GM18526 (cell line): Measurements from ENCODE around the gene ADAM15.

Experiments
- POLR2A ChIP-seq: IDR thresholded peaks from 3 replicates; pipeline ENCODE4 v1.6.1; 2011; ENCODE audit not compliant: insufficient read length; ENCODE audit errors: extremely low read depth

The ADAM15 gene

GRCh38 chr1:155019377-155020245 is 31.5 kb upstream of the ADAM15 start:
- no peak for TF ChIP-seq POLR2A

GRCh38 chr1:155022136-155022926 is 28.8 kb upstream of the ADAM15 start:
- TF ChIP-seq POLR2A = no peak

GRCh38 chr1:155022927-155023236 is 28.2 kb upstream of the ADAM15 start:
- TF ChIP-seq POLR2A = no peak

- no peak for TF ChIP-seq POLR2A
Observed at GRCh38 chr1:155023627-155024026, 27.5 kb upstream of the ADAM15 start.

- no peak for TF ChIP-seq POLR2A
Observed at GRCh38 chr1:155024315-155024714, 26.8 kb upstream of the ADAM15 start.

GRCh38 chr1:155026154-155026553 is 25.0 kb upstream of the ADAM15 start:
- TF ChIP-seq POLR2A = no peak

GRCh38 chr1:155026588-155026987 is 24.5 kb upstream of the ADAM15 start:
- no peak for TF ChIP-seq POLR2A

GRCh38 chr1:155029513-155030242 is 21.4 kb upstream of the ADAM15 start:
- no peak for TF ChIP-seq POLR2A

GRCh38 chr1:155030243-155030795 is 20.8 kb upstream of the ADAM15 start:
- no peak for TF ChIP-seq POLR2A

- no peak for TF ChIP-seq POLR2A
Observed at GRCh38 chr1:155030899-155031298, 20.2 kb upstream of the ADAM15 start.

GRCh38 chr1:155032886-155033285 is 18.2 kb upstream of the ADAM15 start:
- TF ChIP-seq POLR2A = no peak

- no peak for TF ChIP-seq POLR2A
Observed at GRCh38 chr1:155033524-155033923, 17.6 kb upstream of the ADAM15 start, which contains the start of the genes DCST1 and DCST2. TSS of gene DCST1 (plus strand) at chr1:155033824. CDS start at chr1:155034037, 213 bp downstream. TSS of gene DCST2 (minus strand) at chr1:155033781. CDS start at chr1:155033701, 80 bp downstream.

GRCh38 chr1:155034318-155035208 is 16.6 kb upstream of the ADAM15 start:
- no peak for TF ChIP-seq POLR2A

GRCh38 chr1:155035936-155036335 is 15.2 kb upstream of the ADAM15 start:
- no peak for TF ChIP-seq POLR2A
